Natural killer cell (primary cell): ENCODE data around the gene ARHGAP40. TPM values are rescaled to one million over a fixed set of nuclear protein-coding genes. Genes with fewer than 3 reads are reported as not detected.
A peak's percentile ranks its signal among the peaks of the same experiment; 100 is the strongest.

Experiments
- ATAC-seq, 3 donors: fragments of 150-1000 bp in 2 of 3; fragments of 200-7000 bp in 1 of 3; cut with Tn5 transposase; 1 replicate in 1 of 3; 2 replicates in 2 of 3; pipeline ENCODE4 v1.10.0; 2021; ENCODE audit warnings: mild to moderate bottlenecking in 2 of 3, moderate library complexity in 2 of 3
- DNase-seq, 2 donors: peaks; one replicate each; pipeline versions ENCODE4 v3.0.0 to v3.0.0-alpha.2; 2013 to 2021; ENCODE audit warnings: mixed read lengths in 1 of 2
- H3K27ac ChIP-seq: one replicate; pipeline ENCODE4 v1.5.1; 2013; ENCODE audit warnings: mild to moderate bottlenecking, low read length
- H3K27me3 ChIP-seq: one replicate; pipeline ENCODE4 v1.6.1; 2013; ENCODE audit warnings: low read length; ENCODE audit not compliant: control insufficient read depth, insufficient read depth
- H3K36me3 ChIP-seq: one replicate; pipeline ENCODE4 v1.6.1; 2013; ENCODE audit warnings: low read length; ENCODE audit not compliant: control insufficient read depth, insufficient read depth
- H3K4me1 ChIP-seq: one replicate; pipeline ENCODE4 v1.6.1; 2013; ENCODE audit warnings: low read length; ENCODE audit not compliant: control insufficient read depth, insufficient read depth
- H3K4me3 ChIP-seq: one replicate; pipeline ENCODE4 v1.5.1; 2013; ENCODE audit warnings: low read length
- H3K9me3 ChIP-seq: one replicate; pipeline ENCODE4 v1.6.1; 2013; ENCODE audit warnings: low read length; ENCODE audit not compliant: control insufficient read depth, insufficient read depth
- H3K27ac Mint-ChIP-seq, 2 donors: one replicate each; pipeline ENCODE4 v1.8.0; 2022; ENCODE audit warnings: mild to moderate bottlenecking in 2 of 2, mixed read lengths in 2 of 2, moderate library complexity in 1 of 2
- H3K27me3 Mint-ChIP-seq, 2 donors: one replicate each; pipeline ENCODE4 v1.8.0; 2022; ENCODE audit warnings: low read depth in 2 of 2, mixed read lengths in 2 of 2
- H3K36me3 Mint-ChIP-seq: one replicate; pipeline ENCODE4 v1.8.0; 2022; ENCODE audit warnings: mixed read lengths
- H3K4me1 Mint-ChIP-seq, 2 donors: one replicate each; pipeline ENCODE4 v1.8.0; 2022; ENCODE audit warnings: mixed read lengths in 2 of 2
- H3K4me3 Mint-ChIP-seq: one replicate; pipeline ENCODE4 v1.8.0; 2022; ENCODE audit warnings: mild to moderate bottlenecking, moderate library complexity, mixed read lengths
- H3K9me3 Mint-ChIP-seq, 2 donors: one replicate each; pipeline ENCODE4 v1.8.0; 2022; ENCODE audit warnings: mixed read lengths in 2 of 2
- WGBS: methylation state at CpG from one replicate; pipeline ENCODE4 v1.1.7; 2013; ENCODE audit warnings: missing lambda C conversion rate; ENCODE audit not compliant: insufficient coverage; 5-methylcytosine and 5-hydroxymethylcytosine counted together
- intact Hi-C: fragments of 100-400 bp; cut with micrococcal nuclease; formaldehyde crosslinking; loops from one replicate; pipeline ENCODE4 v1.14.2; 2022
- total RNA-seq, 4 donors: library from RNA; stranded (reverse); fragments of 120-200 nt in 1 of 4; gene quantifications; one replicate each; pipeline versions ENCODE4 v1.2.3 to v1.2.4, GENCODE V29; 2013 to 2022
- TF ChIP-seq, protein P1 (sequence below): fragments of 200-600 bp; IDR thresholded peaks from one replicate; pipeline ENCODE4 v1.8.0; 2022; ENCODE audit warnings: antibody characterized with exemption

ARHGAP40 gene
- total RNA-seq, 3 donors from 2014 or later (not counting 1 experiment from before 2014, with no cell fraction given) = not detected

DNA sequence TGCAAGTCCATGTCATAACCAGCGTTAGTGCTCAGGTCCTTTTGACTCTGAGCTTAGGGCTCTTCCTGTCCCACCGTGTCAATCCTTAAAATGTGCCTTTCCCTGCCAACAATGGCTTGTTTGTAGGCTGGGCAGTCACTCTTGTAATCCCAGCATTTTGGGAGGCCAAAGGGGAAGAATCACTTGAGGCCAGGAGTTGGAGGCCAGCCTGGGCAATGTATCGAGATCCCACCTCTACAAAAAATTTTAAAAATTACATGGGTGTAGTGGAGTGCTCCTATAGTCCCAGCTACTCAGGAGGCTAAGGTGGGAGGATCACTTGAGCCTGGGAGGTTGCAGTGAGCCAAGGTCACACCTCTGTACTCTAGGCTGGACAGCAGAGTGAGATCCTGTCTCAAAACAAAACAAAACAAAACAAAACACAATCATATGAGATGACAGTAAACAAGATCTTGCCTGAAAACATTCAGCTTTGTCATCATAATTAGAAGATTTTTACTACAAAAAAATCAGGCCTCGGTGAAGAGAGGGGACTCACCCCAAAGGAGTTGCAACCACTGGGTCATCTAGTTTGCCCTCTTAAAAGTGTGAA lies 70.2 kb downstream of the ARHGAP40 start:
- Mint-ChIP-seq H3K4me3 (no peak overlapping the region), H3K9me3 (no peaks in the 10 kb centered on the region), H3K27me3 (peaks cover 19 to 22% of the 10 kb centered on the region in 2 donors), H3K36me3 (no peaks in the 10 kb centered on the region), H3K27ac (no peak overlapping the region), H3K4me1 (peaks cover 5 to 17% of the 10 kb centered on the region in 2 donors)
- no peaks in the 10 kb centered on the region for H3K9me3 ChIP-seq
- no peak for ATAC-seq
- H3K4me1 ChIP-seq = peaks cover 16% of the 10 kb centered on the region
- no peak overlapping the region for H3K4me3 ChIP-seq
- no peak overlapping the region for H3K27ac ChIP-seq
- TF ChIP-seq, protein P1, sequence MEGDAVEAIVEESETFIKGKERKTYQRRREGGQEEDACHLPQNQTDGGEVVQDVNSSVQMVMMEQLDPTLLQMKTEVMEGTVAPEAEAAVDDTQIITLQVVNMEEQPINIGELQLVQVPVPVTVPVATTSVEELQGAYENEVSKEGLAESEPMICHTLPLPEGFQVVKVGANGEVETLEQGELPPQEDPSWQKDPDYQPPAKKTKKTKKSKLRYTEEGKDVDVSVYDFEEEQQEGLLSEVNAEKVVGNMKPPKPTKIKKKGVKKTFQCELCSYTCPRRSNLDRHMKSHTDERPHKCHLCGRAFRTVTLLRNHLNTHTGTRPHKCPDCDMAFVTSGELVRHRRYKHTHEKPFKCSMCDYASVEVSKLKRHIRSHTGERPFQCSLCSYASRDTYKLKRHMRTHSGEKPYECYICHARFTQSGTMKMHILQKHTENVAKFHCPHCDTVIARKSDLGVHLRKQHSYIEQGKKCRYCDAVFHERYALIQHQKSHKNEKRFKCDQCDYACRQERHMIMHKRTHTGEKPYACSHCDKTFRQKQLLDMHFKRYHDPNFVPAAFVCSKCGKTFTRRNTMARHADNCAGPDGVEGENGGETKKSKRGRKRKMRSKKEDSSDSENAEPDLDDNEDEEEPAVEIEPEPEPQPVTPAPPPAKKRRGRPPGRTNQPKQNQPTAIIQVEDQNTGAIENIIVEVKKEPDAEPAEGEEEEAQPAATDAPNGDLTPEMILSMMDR = no peak
- WGBS = 54% methylated on average over 3 of the region's 4 CpGs
- no peaks in the 10 kb centered on the region for H3K36me3 ChIP-seq
- peaks cover 10% of the 10 kb centered on the region for H3K27me3 ChIP-seq
- DNase-seq = no peak
- intact Hi-C loops = no loop called here

DNA sequence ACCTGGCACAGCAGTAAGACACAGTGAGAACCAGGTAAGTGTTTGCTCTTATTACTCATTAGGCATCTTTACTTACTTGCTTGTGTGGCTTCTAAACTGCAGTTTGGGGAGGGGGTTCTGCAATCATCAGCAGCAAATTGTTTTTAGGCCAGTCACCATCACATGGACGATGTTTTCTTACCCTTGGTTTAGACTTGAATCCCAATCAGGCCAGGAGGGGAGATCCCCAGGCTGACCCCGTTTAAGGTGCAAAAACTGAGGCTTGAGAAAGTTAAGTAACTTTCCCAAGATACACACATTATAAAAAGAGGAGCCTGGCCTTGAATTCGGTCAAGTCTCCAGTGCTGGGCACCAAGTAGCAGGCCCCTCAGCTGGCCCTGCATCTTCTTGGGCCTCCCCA lies 70.9 kb downstream of the ARHGAP40 start:
- H3K27me3 Mint-ChIP-seq = peaks cover 18 to 20% of the 10 kb centered on the region in 2 donors
- H3K27me3 ChIP-seq = peaks cover 10% of the 10 kb centered on the region
- H3K9me3 ChIP-seq = no peaks in the 10 kb centered on the region
- no peak overlapping the region for H3K4me3 ChIP-seq
- H3K4me1 ChIP-seq = peaks cover 16% of the 10 kb centered on the region
- no peak overlapping the region for H3K27ac Mint-ChIP-seq
- peaks cover 5 to 17% of the 10 kb centered on the region in 2 donors for H3K4me1 Mint-ChIP-seq
- TF ChIP-seq, protein P1 = no peak
- H3K36me3 ChIP-seq = no peaks in the 10 kb centered on the region
- intact Hi-C loops = no loop called here
- no peaks in the 10 kb centered on the region for H3K36me3 Mint-ChIP-seq
- DNase-seq (no peak), ATAC-seq (no peak)
- no peak overlapping the region for H3K4me3 Mint-ChIP-seq
- no peak overlapping the region for H3K27ac ChIP-seq
- 77% methylated on average over 3 of the region's 3 CpGs for WGBS
- no peaks in the 10 kb centered on the region for H3K9me3 Mint-ChIP-seq

DNA sequence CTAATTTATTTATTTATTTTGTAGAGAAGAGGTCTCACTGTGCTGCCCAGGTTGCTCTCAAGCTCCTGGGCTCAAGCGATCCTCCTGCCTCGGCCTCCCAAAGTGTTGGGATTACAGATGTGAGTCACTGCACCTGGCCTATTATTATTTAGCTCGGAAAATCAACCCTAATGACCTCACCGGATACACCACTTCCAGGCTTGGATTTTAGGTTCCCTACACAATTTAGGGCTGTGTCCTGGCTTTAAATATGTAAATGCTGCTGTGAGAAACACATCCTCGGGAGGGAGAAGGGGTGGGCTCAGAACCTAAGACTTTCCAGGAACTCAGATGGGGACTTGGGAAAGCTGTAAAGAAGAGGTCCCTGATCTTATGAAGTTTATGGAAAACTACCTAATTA lies 71.7 kb downstream of the ARHGAP40 start:
- Histone ChIP-seq H3K9me3 (no peaks in the 10 kb centered on the region), H3K4me3 (peak overlapping the region; percentile 76), H3K27me3 (peaks cover 10% of the 10 kb centered on the region), H3K4me1 (peaks cover 16% of the 10 kb centered on the region), H3K36me3 (no peaks in the 10 kb centered on the region), H3K27ac (no peak overlapping the region)
- H3K9me3 Mint-ChIP-seq = no peaks in the 10 kb centered on the region
- DNase-seq (no peak), ATAC-seq (no peak)
- H3K4me1 Mint-ChIP-seq = peaks cover 5 to 17% of the 10 kb centered on the region in 2 donors
- peak overlapping the region; percentile 90 for H3K4me3 Mint-ChIP-seq
- H3K36me3 Mint-ChIP-seq = no peaks in the 10 kb centered on the region
- peaks cover 13 to 14% of the 10 kb centered on the region in 2 donors for H3K27me3 Mint-ChIP-seq
- peak overlapping the region in 1 of 2 donors; percentile 88 for H3K27ac Mint-ChIP-seq
- TF ChIP-seq, protein P1 = no peak
- intact Hi-C loops = no loop called here
- WGBS = 51% methylated on average over 4 of the region's 5 CpGs

DNA sequence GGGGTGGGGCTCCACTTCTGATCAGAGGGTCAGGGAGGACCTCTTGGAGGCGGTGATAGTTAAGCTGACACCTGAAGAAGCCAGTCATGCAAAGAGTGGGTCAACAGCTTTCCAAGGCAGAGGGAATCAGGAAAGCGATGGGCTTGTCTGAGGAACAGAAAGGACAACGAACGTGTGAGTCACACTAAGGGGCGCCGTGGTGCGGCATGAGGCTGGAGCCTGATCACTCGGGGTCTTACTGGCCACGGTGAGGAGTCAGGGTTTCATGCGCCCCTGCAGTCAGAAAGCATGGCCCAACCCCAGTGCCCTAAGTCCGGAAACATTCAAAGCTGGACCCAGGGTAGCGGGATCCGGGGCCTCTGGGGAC lies 72.1 kb downstream of the ARHGAP40 start:
- Histone ChIP-seq H3K27ac (peak overlapping the region; percentile 43), H3K4me3 (peak overlapping the region; percentile 76), H3K4me1 (peaks cover 16% of the 10 kb centered on the region), H3K9me3 (no peaks in the 10 kb centered on the region), H3K36me3 (no peaks in the 10 kb centered on the region), H3K27me3 (peaks cover 10% of the 10 kb centered on the region)
- ATAC-seq = peak in 2 of 3 donors; percentile 30 to 37
- H3K36me3 Mint-ChIP-seq = no peaks in the 10 kb centered on the region
- TF ChIP-seq, protein P1 = no peak
- intact Hi-C loops = loop anchor here (1.0 kb wide), 1 partner anchor 75 kb away; the partner anchor contains the start of gene ACTR5
- peaks cover 13 to 14% of the 10 kb centered on the region in 2 donors for H3K27me3 Mint-ChIP-seq
- peak overlapping the region; percentile 90 for H3K4me3 Mint-ChIP-seq
- H3K27ac Mint-ChIP-seq = peak overlapping the region; percentile 61 to 88
- peaks cover 5 to 17% of the 10 kb centered on the region in 2 donors for H3K4me1 Mint-ChIP-seq
- DNase-seq = peak; percentile 23 to 30
- H3K9me3 Mint-ChIP-seq = no peaks in the 10 kb centered on the region
- WGBS = 2% methylated on average over 13 of the region's 13 CpGs
